Ectodermal cell (in vitro differentiated cells): ENCODE data around the gene ANKRD65.
"Not testable (repeated sequence)": the region's sequence is repeated elsewhere in the genome, so short reads cannot be mapped to it uniquely, and the experiment has no call there.

Experiments
- H3K27ac ChIP-seq: 2 replicates; pipeline ENCODE4 v1.7.0; 2013; ENCODE audit warnings: mild to moderate bottlenecking, low read depth, low read length; ENCODE audit not compliant: insufficient read depth, poor library complexity, severe bottlenecking
- H3K27me3 ChIP-seq: 2 replicates; pipeline ENCODE4 v1.7.0; 2013; ENCODE audit warnings: mild to moderate bottlenecking, low read length; ENCODE audit not compliant: insufficient read depth, control insufficient read depth, poor library complexity, severe bottlenecking
- H3K36me3 ChIP-seq: one replicate; pipeline ENCODE4 v1.7.0; 2013; ENCODE audit warnings: low read length; ENCODE audit not compliant: control insufficient read depth, insufficient read depth
- H3K4me1 ChIP-seq: one replicate; pipeline ENCODE4 v1.7.0; 2013; ENCODE audit warnings: low read length; ENCODE audit not compliant: control insufficient read depth, insufficient read depth
- H3K4me3 ChIP-seq: 2 replicates; pipeline ENCODE4 v1.7.0; 2013; ENCODE audit warnings: low read depth, low read length, control low read depth; ENCODE audit not compliant: insufficient read depth
- H3K9me3 ChIP-seq: 2 replicates; pipeline ENCODE4 v1.7.0; 2013; ENCODE audit warnings: mild to moderate bottlenecking, low read length, moderate library complexity; ENCODE audit not compliant: control insufficient read depth
- WGBS, 2 experiments: methylation state at CpG; one replicate each; pipeline ENCODE4 v1.1.7; 2013; ENCODE audit warnings: missing lambda C conversion rate in 2 of 2; 5-methylcytosine and 5-hydroxymethylcytosine counted together

Gene ANKRD65

GRCh38 chr1:1430114-1430982, 9.3 kb upstream of the ANKRD65 start:
- Histone ChIP-seq H3K27ac (no peak overlapping the region), H3K9me3 (no peaks in the 10 kb centered on the region), H3K4me3 (no peak overlapping the region), H3K36me3 (no peaks in the 10 kb centered on the region), H3K4me1 (peaks cover 64% of the 10 kb centered on the region), H3K27me3 (peaks cover 15% of the 10 kb centered on the region)
- WGBS, 2 experiments: 39 to 43% methylated on average over 33 to 35 of the region's 35 CpGs

GRCh38 chr1:1429671-1430073, 8.6 kb upstream of the ANKRD65 start:
- no peaks in the 10 kb centered on the region for H3K36me3 ChIP-seq
- no peak overlapping the region for H3K4me3 ChIP-seq
- peaks cover 8% of the 10 kb centered on the region for H3K27me3 ChIP-seq
- WGBS, 2 experiments: 93 to 95% methylated on average over 6 of the region's 6 CpGs
- H3K27ac ChIP-seq: no peak overlapping the region
- H3K4me1 ChIP-seq: peaks cover 58% of the 10 kb centered on the region
- H3K9me3 ChIP-seq: no peaks in the 10 kb centered on the region

- H3K36me3 ChIP-seq, H3K4me3 ChIP-seq, H3K9me3 ChIP-seq, H3K27ac ChIP-seq, H3K27me3 ChIP-seq: not testable (repeated sequence)
- H3K4me1 ChIP-seq: peaks cover 51% of the 10 kb centered on the region
- 94% methylated on average over 6 of the region's 6 CpGs for WGBS, 2 experiments
Measured at GRCh38 chr1:1428967-1429366, 7.9 kb upstream of the ANKRD65 start.

GRCh38 chr1:1428174-1428573, 7.1 kb upstream of the ANKRD65 start:
- H3K4me1 ChIP-seq: peaks cover 43% of the 10 kb centered on the region
- H3K27ac ChIP-seq: no peak overlapping the region
- no peaks in the 10 kb centered on the region for H3K9me3 ChIP-seq
- 92 to 93% methylated on average over 19 of the region's 19 CpGs for WGBS, 2 experiments
- H3K36me3 ChIP-seq: no peaks in the 10 kb centered on the region
- H3K4me3 ChIP-seq: no peak overlapping the region
- no peaks in the 10 kb centered on the region for H3K27me3 ChIP-seq

- no peaks in the 10 kb centered on the region for H3K27me3 ChIP-seq
- H3K27ac ChIP-seq: no peak overlapping the region
- H3K9me3 ChIP-seq: no peaks in the 10 kb centered on the region
- no peaks in the 10 kb centered on the region for H3K36me3 ChIP-seq
- H3K4me1 ChIP-seq: peaks cover 39% of the 10 kb centered on the region
- H3K4me3 ChIP-seq: peak overlapping the region; percentile 42
- WGBS, 2 experiments: 2 to 4% methylated on average over 14 to 15 of the region's 22 CpGs
Measured at GRCh38 chr1:1427820-1428148, 6.7 kb upstream of the ANKRD65 start.

- H3K9me3 ChIP-seq: no peaks in the 10 kb centered on the region
- no peak overlapping the region for H3K27ac ChIP-seq
- WGBS, 2 experiments: 5% methylated on average over 65 to 66 of the region's 66 CpGs
- peaks cover 39% of the 10 kb centered on the region for H3K4me1 ChIP-seq
- peak overlapping the region; percentile 42 for H3K4me3 ChIP-seq
- no peaks in the 10 kb centered on the region for H3K27me3 ChIP-seq
- H3K36me3 ChIP-seq: no peaks in the 10 kb centered on the region
Measured at GRCh38 chr1:1427106-1427819, 6.2 kb upstream of the ANKRD65 start.

GRCh38 chr1:1426496-1427105, 5.5 kb upstream of the ANKRD65 start:
- Histone ChIP-seq H3K36me3 (no peaks in the 10 kb centered on the region), H3K27ac (peak overlapping the region; percentile 62), H3K4me1 (peaks cover 39% of the 10 kb centered on the region), H3K27me3 (no peaks in the 10 kb centered on the region), H3K4me3 (peak overlapping the region; percentile 27), H3K9me3 (no peaks in the 10 kb centered on the region)
- WGBS, 2 experiments: 23 to 24% methylated on average over 17 to 19 of the region's 19 CpGs

- 38 to 41% methylated on average over 33 of the region's 33 CpGs for WGBS, 2 experiments
- Histone ChIP-seq H3K27me3 (no peaks in the 10 kb centered on the region), H3K4me1 (peaks cover 39% of the 10 kb centered on the region), H3K4me3 (peak overlapping the region; percentile 27), H3K27ac (peak overlapping the region; percentile 62), H3K36me3 (no peaks in the 10 kb centered on the region), H3K9me3 (no peaks in the 10 kb centered on the region)
Measured at GRCh38 chr1:1425753-1426495, 4.8 kb upstream of the ANKRD65 start.

- H3K27ac ChIP-seq: peak overlapping the region; percentile 6
- no peaks in the 10 kb centered on the region for H3K36me3 ChIP-seq
- peaks cover 39% of the 10 kb centered on the region for H3K4me1 ChIP-seq
- H3K27me3 ChIP-seq: no peaks in the 10 kb centered on the region
- H3K4me3 ChIP-seq: no peak overlapping the region
- no peaks in the 10 kb centered on the region for H3K9me3 ChIP-seq
- 68 to 75% methylated on average over 12 of the region's 12 CpGs for WGBS, 2 experiments
Measured at GRCh38 chr1:1425426-1425752, 4.3 kb upstream of the ANKRD65 start.

- Histone ChIP-seq H3K27ac (no peak overlapping the region), H3K4me1 (peaks cover 36% of the 10 kb centered on the region), H3K27me3 (no peaks in the 10 kb centered on the region), H3K4me3 (no peak overlapping the region), H3K36me3 (no peaks in the 10 kb centered on the region), H3K9me3 (no peaks in the 10 kb centered on the region)
- 92 to 95% methylated on average over 15 of the region's 15 CpGs for WGBS, 2 experiments
Measured at GRCh38 chr1:1424707-1425106, 3.6 kb upstream of the ANKRD65 start.
